ENCODE results near the gene PRRT1B.

GRCh38 chr9:131587906-131588305 is 42.6 kb downstream of the PRRT1B start:
- TF ChIP-seq EZH2phosphoT487 (IDR thresholded peaks at IDR 0.05; ENCODE audit: insufficient read depth, low read depth) (no peak), EZH2 (IDR thresholded peaks at IDR 0.05; ENCODE audit: insufficient read depth, poor library complexity, severe bottlenecking) (no peak)
